ENCODE results near the gene ZDHHC9. TPM values are rescaled to one million over a fixed set of nuclear protein-coding genes. Genes with fewer than 3 reads are reported as not detected.

The ZDHHC9 gene
- total RNA-seq, 1 donor from 2014 or later = 43.0 TPM

GRCh38 chrX:129755779-129756650, 87.7 kb downstream of the ZDHHC9 start:
- Histone ChIP-seq H3K27ac (no peak overlapping the region), H3K27me3 (no peaks in the 10 kb centered on the region), H3K36me3 (no peaks in the 10 kb centered on the region), H3K4me1 (no peaks in the 10 kb centered on the region), H3K9me3 (no peaks in the 10 kb centered on the region), H3K4me3 (no peak overlapping the region)
- DNase-seq (ENCODE audit: low spot score in 2 of 2) = no peak
- TF ChIP-seq, protein P1, sequence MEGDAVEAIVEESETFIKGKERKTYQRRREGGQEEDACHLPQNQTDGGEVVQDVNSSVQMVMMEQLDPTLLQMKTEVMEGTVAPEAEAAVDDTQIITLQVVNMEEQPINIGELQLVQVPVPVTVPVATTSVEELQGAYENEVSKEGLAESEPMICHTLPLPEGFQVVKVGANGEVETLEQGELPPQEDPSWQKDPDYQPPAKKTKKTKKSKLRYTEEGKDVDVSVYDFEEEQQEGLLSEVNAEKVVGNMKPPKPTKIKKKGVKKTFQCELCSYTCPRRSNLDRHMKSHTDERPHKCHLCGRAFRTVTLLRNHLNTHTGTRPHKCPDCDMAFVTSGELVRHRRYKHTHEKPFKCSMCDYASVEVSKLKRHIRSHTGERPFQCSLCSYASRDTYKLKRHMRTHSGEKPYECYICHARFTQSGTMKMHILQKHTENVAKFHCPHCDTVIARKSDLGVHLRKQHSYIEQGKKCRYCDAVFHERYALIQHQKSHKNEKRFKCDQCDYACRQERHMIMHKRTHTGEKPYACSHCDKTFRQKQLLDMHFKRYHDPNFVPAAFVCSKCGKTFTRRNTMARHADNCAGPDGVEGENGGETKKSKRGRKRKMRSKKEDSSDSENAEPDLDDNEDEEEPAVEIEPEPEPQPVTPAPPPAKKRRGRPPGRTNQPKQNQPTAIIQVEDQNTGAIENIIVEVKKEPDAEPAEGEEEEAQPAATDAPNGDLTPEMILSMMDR (IDR thresholded peaks at IDR 0.05) = no peak
- intact Hi-C loops (cut with DNase I) = no loop called here

GRCh38 chrX:129754056-129755024, 89.3 kb downstream of the ZDHHC9 start:
- DNase-seq (ENCODE audit: low spot score in 2 of 2) = no peak
- no peak overlapping the region for H3K27ac ChIP-seq
- H3K9me3 ChIP-seq = no peaks in the 10 kb centered on the region
- no peak overlapping the region for H3K4me3 ChIP-seq
- H3K4me1 ChIP-seq = no peaks in the 10 kb centered on the region
- TF ChIP-seq, protein P1 (IDR thresholded peaks at IDR 0.05) = no peak
- intact Hi-C loops (cut with DNase I) = no loop called here
- H3K27me3 ChIP-seq = no peaks in the 10 kb centered on the region
- H3K36me3 ChIP-seq = no peaks in the 10 kb centered on the region

Other genes with a start within 250 kb of the ZDHHC9 start
- gene APLN, start 188.9 kb downstream of the ZDHHC9 start, total RNA-seq = 2.2 TPM
- 7.7 TPM for gene XPNPEP2, start 104.9 kb downstream of the ZDHHC9 start, total RNA-seq
- 31.0 TPM for gene SASH3, start 63.9 kb downstream of the ZDHHC9 start, total RNA-seq
- gene UTP14A, start 62.3 kb upstream of the ZDHHC9 start, total RNA-seq = 1.1 TPM
- gene BCORL1, start 138.7 kb upstream of the ZDHHC9 start, total RNA-seq = 10.3 TPM